GM23338 (cell line): Measurements from ENCODE around the gene NEIL3.

Source experiments
- CREB1 ChIP-seq: fragments of 250-450 bp; sonication (Bioruptor Pico); IDR thresholded peaks from 2 replicates; pipeline ENCODE4 v1.5.0; 2020; ENCODE audit warnings: low read depth, mild to moderate bottlenecking, moderate library complexity
- CTCF ChIP-seq, 2 experiments: fragments of 200-600 bp in 1 of 2; sonication (generic) in 1 of 2; conservative IDR thresholded peaks; 2 replicates each; pipeline versions ENCODE4 v1.5.1 to v1.6.1; 2016 to 2017; ENCODE audit warnings: antibody characterized with exemption in 2 of 2, low read depth in 2 of 2, mild to moderate bottlenecking in 2 of 2, moderate library complexity in 1 of 2
- ETS1 ChIP-seq: IDR thresholded peaks from 2 replicates; pipeline ENCODE4 v1.6.1; 2016; ENCODE audit warnings: antibody characterized with exemption
- EZH2 ChIP-seq: fragments of 200-600 bp; sonication (generic); IDR thresholded peaks from one replicate; pipeline ENCODE4 v1.8.0; 2017; ENCODE audit warnings: antibody characterized with exemption, mild to moderate bottlenecking, low read depth; ENCODE audit not compliant: unreplicated experiment
- EZH2phosphoT487 ChIP-seq: fragments of 200-600 bp; sonication (generic); IDR thresholded peaks from one replicate; pipeline ENCODE4 v1.8.1; 2018; ENCODE audit warnings: antibody characterized with exemption; ENCODE audit not compliant: unreplicated experiment
- POLR2AphosphoS5 ChIP-seq: IDR thresholded peaks from 2 replicates; pipeline ENCODE4 v1.6.1; 2016; ENCODE audit warnings: antibody characterized with exemption, low read depth
- STAT1 ChIP-seq: IDR thresholded peaks from one replicate; pipeline ENCODE4 v1.6.1; 2016; ENCODE audit warnings: antibody characterized with exemption; ENCODE audit not compliant: unreplicated experiment

- TF ChIP-seq EZH2 (no peak), CTCF (conservative IDR thresholded peaks at IDR 0.05; ENCODE audit: low read depth in 2 of 2) (no peak), POLR2AphosphoS5 (no peak), CREB1 (CRISPR knock-in tag) (no peak), ETS1 (no peak), EZH2phosphoT487 (no peak), STAT1 (no peak)
These were observed 92.1 kb downstream of the NEIL3 start for GRCh38 chr4:177401658-177402273.
